H9 (cell line): ENCODE results near the gene MUC2. TPM values are rescaled to one million over a fixed set of nuclear protein-coding genes. Genes with fewer than 3 reads are reported as not detected.

ENCODE experiments used
- DNase-seq: peaks from one replicate; pipeline ENCODE4 v3.0.0-alpha.2; 2017
- H2AFZ ChIP-seq: one replicate; pipeline ENCODE4 v1.6.1; 2013; ENCODE audit warnings: mild to moderate bottlenecking, low read length, control low read depth, moderate library complexity
- H2AK5ac ChIP-seq: 2 replicates; pipeline ENCODE4 v1.6.1; 2013; ENCODE audit warnings: low read length, control low read depth, mixed read lengths; ENCODE audit not compliant: insufficient read length
- H2BK120ac ChIP-seq: one replicate; pipeline ENCODE4 v1.6.1; 2013; ENCODE audit warnings: low read depth, mild to moderate bottlenecking, low read length, control low read depth, inconsistent platforms; ENCODE audit not compliant: poor library complexity, severe bottlenecking
- H2BK12ac ChIP-seq: 2 replicates; pipeline ENCODE4 v1.6.1; 2013; ENCODE audit warnings: low read length, control low read depth, mixed read lengths, low read depth; ENCODE audit not compliant: insufficient read length
- H2BK15ac ChIP-seq: 2 replicates; pipeline ENCODE4 v1.6.1; 2013; ENCODE audit warnings: low read depth, low read length, control low read depth
- H2BK20ac ChIP-seq: one replicate; pipeline ENCODE4 v1.6.1; 2013; ENCODE audit warnings: low read depth, mild to moderate bottlenecking, low read length, control low read depth, inconsistent platforms; ENCODE audit not compliant: poor library complexity, severe bottlenecking
- H2BK5ac ChIP-seq: 2 replicates; pipeline ENCODE4 v1.6.1; 2013; ENCODE audit warnings: low read length, control low read depth, mixed read lengths; ENCODE audit not compliant: insufficient read length
- H3K14ac ChIP-seq: 2 replicates; pipeline ENCODE4 v1.6.1; 2013; ENCODE audit warnings: low read length, control low read depth; ENCODE audit not compliant: insufficient read depth
- H3K18ac ChIP-seq: 2 replicates; pipeline ENCODE4 v1.6.1; 2013; ENCODE audit warnings: low read depth, mild to moderate bottlenecking, mixed read lengths, low read length, control low read depth; ENCODE audit not compliant: insufficient read length
- H3K23ac ChIP-seq: 2 replicates; pipeline ENCODE4 v1.6.1; 2013; ENCODE audit warnings: low read length, control low read depth, mixed read lengths, low read depth; ENCODE audit not compliant: insufficient read length
- H3K23me2 ChIP-seq: 2 replicates; pipeline ENCODE4 v1.6.1; 2013; ENCODE audit warnings: low read depth, mild to moderate bottlenecking, mixed read lengths, low read length, control low read depth; ENCODE audit not compliant: insufficient read length, poor library complexity, severe bottlenecking
- H3K27ac ChIP-seq: 2 replicates; pipeline ENCODE4 v1.5.1; 2013; ENCODE audit warnings: low read length, control low read depth, mixed read lengths, low read depth; ENCODE audit not compliant: insufficient read length
- H3K27me3 ChIP-seq: 2 replicates; pipeline ENCODE4 v1.6.1; 2013; ENCODE audit warnings: low read length, control low read depth, inconsistent platforms; ENCODE audit not compliant: insufficient read depth
- H3K4ac ChIP-seq: 2 replicates; pipeline ENCODE4 v1.6.1; 2013; ENCODE audit warnings: low read depth, mild to moderate bottlenecking, control low read depth, inconsistent platforms, low read length, moderate library complexity
- H3K4me1 ChIP-seq: 2 replicates; pipeline ENCODE4 v1.6.1; 2013; ENCODE audit warnings: low read length, control low read depth, inconsistent platforms; ENCODE audit not compliant: insufficient read depth
- H3K4me2 ChIP-seq: 2 replicates; pipeline ENCODE4 v1.6.1; 2013; ENCODE audit warnings: low read length, control low read depth, mixed read lengths; ENCODE audit not compliant: insufficient read length, insufficient read depth
- H3K56ac ChIP-seq: 2 replicates; pipeline ENCODE4 v1.6.1; 2013; ENCODE audit warnings: low read depth, mild to moderate bottlenecking, mixed read lengths, low read length, control low read depth; ENCODE audit not compliant: insufficient read length
- H3K79me1 ChIP-seq: 2 replicates; pipeline ENCODE4 v1.6.1; 2013; ENCODE audit warnings: low read depth, mild to moderate bottlenecking, moderate library complexity, low read length, control low read depth, inconsistent platforms; ENCODE audit not compliant: insufficient read depth, poor library complexity, severe bottlenecking
- H3K79me2 ChIP-seq: 2 replicates; pipeline ENCODE4 v1.6.1; 2013; ENCODE audit warnings: low read length, control low read depth, inconsistent platforms; ENCODE audit not compliant: insufficient read depth
- H3K9ac ChIP-seq: 2 replicates; pipeline ENCODE4 v1.6.1; 2013; ENCODE audit warnings: low read length, control low read depth, mixed read lengths; ENCODE audit not compliant: insufficient read length; ENCODE audit errors: extremely low read depth
- H3K9me3 ChIP-seq: one replicate; pipeline ENCODE4 v1.6.1; 2013; ENCODE audit warnings: low read depth, low read length, inconsistent platforms; ENCODE audit not compliant: control insufficient read depth
- H3T11ph ChIP-seq: one replicate; pipeline ENCODE4 v1.6.1; 2013; ENCODE audit warnings: mild to moderate bottlenecking, low read length, control low read depth, inconsistent platforms
- H4K20me1 ChIP-seq: one replicate; pipeline ENCODE4 v1.6.1; 2013; ENCODE audit not compliant: control insufficient read depth, insufficient read length, insufficient read depth
- H4K5ac ChIP-seq: 2 replicates; pipeline ENCODE4 v1.6.1; 2013; ENCODE audit warnings: low read depth, mild to moderate bottlenecking, mixed read lengths, low read length, control low read depth; ENCODE audit not compliant: insufficient read length
- H4K8ac ChIP-seq: replicated peaks from 2 replicates; pipeline ENCODE4 v1.6.1; 2013; ENCODE audit warnings: low read length, control low read depth, mixed read lengths, low read depth; ENCODE audit not compliant: insufficient read length
- H4K91ac ChIP-seq: 2 replicates; pipeline ENCODE4 v1.6.1; 2013; ENCODE audit warnings: low read depth, mild to moderate bottlenecking, moderate library complexity, mixed read lengths, low read length, control low read depth; ENCODE audit not compliant: insufficient read length
- H3K27ac Mint-ChIP-seq, 3 experiments: 2 replicates in 2 of 3; 3 replicates in 1 of 3; pipeline ENCODE4 v1.8.0; 2020 to 2021; ENCODE audit warnings: mixed read lengths in 3 of 3, mild to moderate bottlenecking in 1 of 3, moderate library complexity in 1 of 3
- H3K27me3 Mint-ChIP-seq: 2 replicates; pipeline ENCODE4 v1.8.0; 2021; ENCODE audit warnings: low read depth, mild to moderate bottlenecking, moderate library complexity, mixed read lengths
- H3K36me3 Mint-ChIP-seq, 3 experiments: 2 replicates in 2 of 3; 3 replicates in 1 of 3; pipeline ENCODE4 v1.8.0; 2020 to 2021; ENCODE audit warnings: low read depth in 3 of 3, mixed read lengths in 3 of 3; ENCODE audit not compliant: insufficient read depth in 1 of 3
- H3K4me1 Mint-ChIP-seq, 2 experiments: 2 replicates each; pipeline ENCODE4 v1.8.0; 2020; ENCODE audit warnings: mixed read lengths in 2 of 2
- H3K4me3 Mint-ChIP-seq, 2 experiments: 2 replicates in 1 of 2; 3 replicates in 1 of 2; pipeline ENCODE4 v1.8.0; 2020 to 2021; ENCODE audit warnings: mild to moderate bottlenecking in 2 of 2, mixed read lengths in 2 of 2, moderate library complexity in 1 of 2
- H3K9me3 Mint-ChIP-seq, 2 experiments: 2 replicates in 1 of 2; 3 replicates in 1 of 2; pipeline ENCODE4 v1.8.0; 2020; ENCODE audit warnings: mild to moderate bottlenecking in 2 of 2, mixed read lengths in 2 of 2, moderate library complexity in 1 of 2
- WGBS: extraction: QIAGEN DNeasy Blood & Tissue Kit; methylation state at CpG from one replicate; pipeline ENCODE4 v1.1.7; 2013; ENCODE audit warnings: missing lambda C conversion rate, low lambda C conversion rate, mixed read lengths; ENCODE audit not compliant: insufficient read length; ENCODE audit errors: extremely low coverage; 5-methylcytosine and 5-hydroxymethylcytosine counted together
- total RNA-seq: library from RNA; stranded (reverse); gene quantifications from 2 replicates; pipeline ENCODE4 v1.2.1, GENCODE V29; 2021
- TF ChIP-seq, protein P1 (sequence below): fragments of 200-600 bp; sonication (generic); conservative IDR thresholded peaks from 3 replicates; pipeline ENCODE4 v1.8.0; 2021; ENCODE audit warnings: antibody characterized with exemption, mild to moderate bottlenecking

MUC2 gene
- total RNA-seq, 1 experiment from 2014 or later = not detected

DNA sequence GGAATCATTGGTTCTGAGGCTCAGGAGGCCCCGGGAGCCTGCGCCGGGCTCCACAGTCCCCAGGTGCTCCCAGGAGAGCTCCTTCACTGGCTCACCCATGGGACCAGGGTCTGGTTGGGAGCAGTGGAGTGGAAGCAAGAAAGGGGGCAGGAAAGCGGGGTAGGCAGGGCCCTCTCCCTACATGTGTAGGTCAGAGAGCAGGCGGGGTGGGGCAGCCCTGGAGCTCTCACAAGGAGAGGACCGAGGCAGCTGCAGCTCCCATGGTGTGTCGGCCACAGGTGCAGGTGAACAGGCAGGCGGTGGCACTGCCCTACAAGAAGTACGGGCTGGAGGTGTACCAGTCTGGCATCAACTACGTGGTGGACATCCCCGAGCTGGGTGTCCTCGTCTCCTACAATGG lies 28.3 kb downstream of the MUC2 start:
- WGBS = no CpG with 5 or more reads among the region's 12 CpGs
- no peak overlapping the region for H3K4me2 ChIP-seq

More for the DNA sequence above, 28.3 kb downstream of the MUC2 start:
- no peak overlapping the region for H2BK5ac ChIP-seq
- H3K36me3 Mint-ChIP-seq = peaks cover 2 to 7% (median 7%) of the 10 kb centered on the region in 3 experiments; a peak in 3 of 7 replicates
- no peak overlapping the region for H4K91ac ChIP-seq
- no peak overlapping the region for H3K27ac ChIP-seq
- no peaks in the 10 kb centered on the region for H3K4me1 ChIP-seq
- no peaks in the 10 kb centered on the region for H3K23me2 ChIP-seq
- H3K27me3 Mint-ChIP-seq = peaks cover 7% of the 10 kb centered on the region
- TF ChIP-seq, protein P1, sequence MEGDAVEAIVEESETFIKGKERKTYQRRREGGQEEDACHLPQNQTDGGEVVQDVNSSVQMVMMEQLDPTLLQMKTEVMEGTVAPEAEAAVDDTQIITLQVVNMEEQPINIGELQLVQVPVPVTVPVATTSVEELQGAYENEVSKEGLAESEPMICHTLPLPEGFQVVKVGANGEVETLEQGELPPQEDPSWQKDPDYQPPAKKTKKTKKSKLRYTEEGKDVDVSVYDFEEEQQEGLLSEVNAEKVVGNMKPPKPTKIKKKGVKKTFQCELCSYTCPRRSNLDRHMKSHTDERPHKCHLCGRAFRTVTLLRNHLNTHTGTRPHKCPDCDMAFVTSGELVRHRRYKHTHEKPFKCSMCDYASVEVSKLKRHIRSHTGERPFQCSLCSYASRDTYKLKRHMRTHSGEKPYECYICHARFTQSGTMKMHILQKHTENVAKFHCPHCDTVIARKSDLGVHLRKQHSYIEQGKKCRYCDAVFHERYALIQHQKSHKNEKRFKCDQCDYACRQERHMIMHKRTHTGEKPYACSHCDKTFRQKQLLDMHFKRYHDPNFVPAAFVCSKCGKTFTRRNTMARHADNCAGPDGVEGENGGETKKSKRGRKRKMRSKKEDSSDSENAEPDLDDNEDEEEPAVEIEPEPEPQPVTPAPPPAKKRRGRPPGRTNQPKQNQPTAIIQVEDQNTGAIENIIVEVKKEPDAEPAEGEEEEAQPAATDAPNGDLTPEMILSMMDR = no peak
- no peak overlapping the region for H3K9ac ChIP-seq
- peaks cover 9 to 44% of the 10 kb centered on the region in 2 experiments for H3K9me3 Mint-ChIP-seq
- H3K18ac ChIP-seq = no peak overlapping the region
- no peak overlapping the region for H3K27ac Mint-ChIP-seq
- no peak overlapping the region for H3K56ac ChIP-seq
- H3K4me3 Mint-ChIP-seq = no peak overlapping the region
- no peaks in the 10 kb centered on the region for H3K4me1 Mint-ChIP-seq
- H3K14ac ChIP-seq = no peak overlapping the region; the same call in 1 of the 2 replicates
- no peak overlapping the region for H2AK5ac ChIP-seq
- no peak overlapping the region for H3T11ph ChIP-seq
- no peaks in the 10 kb centered on the region for H3K79me2 ChIP-seq
- H2BK120ac ChIP-seq = no peak overlapping the region
- no peak overlapping the region for H4K5ac ChIP-seq
- H2BK15ac ChIP-seq = no peak overlapping the region
- H3K79me1 ChIP-seq = no peaks in the 10 kb centered on the region
- no peak overlapping the region for H2BK20ac ChIP-seq
- no peak overlapping the region for H3K4ac ChIP-seq
- H2BK12ac ChIP-seq = no peak overlapping the region
- H3K27me3 ChIP-seq = no peaks in the 10 kb centered on the region
- H3K23ac ChIP-seq = no peak overlapping the region
- peaks cover under 1% of the 10 kb centered on the region for H4K20me1 ChIP-seq
- H2AFZ ChIP-seq = no peak overlapping the region
- DNase-seq = no peak
- peaks cover 4% of the 10 kb centered on the region for H3K9me3 ChIP-seq
- no peak overlapping the region for H4K8ac ChIP-seq
